Measurements from ENCODE around the gene MTHFD2. TPM values are rescaled to one million over a fixed set of nuclear protein-coding genes. Genes with fewer than 3 reads are reported as not detected.
"Not testable (repeated sequence)": the region's sequence is repeated elsewhere in the genome, so short reads cannot be mapped to it uniquely, and the experiment has no call there.

The MTHFD2 gene
- total RNA-seq, 4 donors from 2014 or later, result 15.1 to 24.8 (median 16.2) TPM

- TF ChIP-seq CTCF (IDR thresholded peaks at IDR 0.05) (no peak), POLR2A (IDR thresholded peaks at IDR 0.05) (no peak)
- no peak for DNase-seq
Observed at GRCh38 chr2:74223941-74224770, 25.7 kb downstream of the MTHFD2 start.

GRCh38 chr2:74225698-74226459, 27.5 kb downstream of the MTHFD2 start:
- no peak overlapping the region for H3K27ac ChIP-seq
- no peaks in the 10 kb centered on the region for H3K9me3 ChIP-seq
- H3K27me3 ChIP-seq, result no peaks in the 10 kb centered on the region
- H3K4me1 ChIP-seq, result no peaks in the 10 kb centered on the region
- TF ChIP-seq POLR2A (IDR thresholded peaks at IDR 0.05), result no peak
- TF ChIP-seq CTCF (IDR thresholded peaks at IDR 0.05), result no peak
- H3K4me3 ChIP-seq, result no peak overlapping the region
- no peaks in the 10 kb centered on the region for H3K36me3 ChIP-seq
- DNase-seq, result no peak

More at GRCh38 chr2:74223941-74224770, 25.7 kb downstream of the MTHFD2 start:
- Histone ChIP-seq H3K27me3 (no peaks in the 10 kb centered on the region), H3K27ac (no peak overlapping the region), H3K36me3 (no peaks in the 10 kb centered on the region), H3K4me3 (no peak overlapping the region), H3K4me1 (no peaks in the 10 kb centered on the region), H3K9me3 (no peaks in the 10 kb centered on the region)

GRCh38 chr2:74226648-74227213, 28.3 kb downstream of the MTHFD2 start:
- Histone ChIP-seq H3K36me3 (no peaks in the 10 kb centered on the region), H3K27me3 (no peaks in the 10 kb centered on the region), H3K4me1 (no peaks in the 10 kb centered on the region), H3K27ac (no peak overlapping the region), H3K9me3 (no peaks in the 10 kb centered on the region), H3K4me3 (no peak overlapping the region)
- TF ChIP-seq CTCF (IDR thresholded peaks at IDR 0.05) (no peak), POLR2A (IDR thresholded peaks at IDR 0.05) (no peak)
- no peak for DNase-seq

GRCh38 chr2:74227646-74228045, 29.2 kb downstream of the MTHFD2 start:
- no peaks in the 10 kb centered on the region for H3K9me3 ChIP-seq

GRCh38 chr2:74228772-74229171, 30.4 kb downstream of the MTHFD2 start:
- H3K9me3 ChIP-seq, result no peaks in the 10 kb centered on the region
- no peak overlapping the region for H3K4me3 ChIP-seq
- no peaks in the 10 kb centered on the region for H3K4me1 ChIP-seq
- no peak for DNase-seq
- no peak overlapping the region for H3K27ac ChIP-seq
- no peaks in the 10 kb centered on the region for H3K27me3 ChIP-seq
- TF ChIP-seq CTCF (IDR thresholded peaks at IDR 0.05), result no peak
- TF ChIP-seq POLR2A (IDR thresholded peaks at IDR 0.05), result no peak
- no peaks in the 10 kb centered on the region for H3K36me3 ChIP-seq

More at GRCh38 chr2:74227646-74228045, 29.2 kb downstream of the MTHFD2 start:
- Histone ChIP-seq H3K36me3 (no peaks in the 10 kb centered on the region), H3K4me3 (no peak overlapping the region), H3K27ac (no peak overlapping the region), H3K4me1 (no peaks in the 10 kb centered on the region), H3K27me3 (no peaks in the 10 kb centered on the region)
- no peak for TF ChIP-seq POLR2A (IDR thresholded peaks at IDR 0.05)
- DNase-seq, result no peak

GRCh38 chr2:74229865-74230264, 31.4 kb downstream of the MTHFD2 start:
- not testable (repeated sequence) for DNase-seq, H3K9me3 ChIP-seq, H3K4me1 ChIP-seq, H3K4me3 ChIP-seq, H3K27ac ChIP-seq, H3K36me3 ChIP-seq, H3K27me3 ChIP-seq

All from Peyer's patch (tissue), 4 donors.